Measurements from ENCODE around the gene ZNF853. TPM values are rescaled to one million over a fixed set of nuclear protein-coding genes. Genes with fewer than 3 reads are reported as not detected.
"Not testable (repeated sequence)": the region's sequence is repeated elsewhere in the genome, so short reads cannot be mapped to it uniquely, and the experiment has no call there.

ZNF853 gene
- polyA plus RNA-seq, 3 donors, result 0.15 TPM; not detected in 2

GRCh38 chr7:6658618-6659345 lies 43.4 kb downstream of the ZNF853 start:
- intact Hi-C loops (cut with micrococcal nuclease), result no loop called here
- peaks cover 3% of the 10 kb centered on the region for H3K4me1 Mint-ChIP-seq
- peaks cover 18 to 44% (median 19%) of the 10 kb centered on the region in 3 donors for H3K27me3 Mint-ChIP-seq (ENCODE audit: low read depth in 3 of 3)
- peaks cover 9 to 14% of the 10 kb centered on the region in 2 donors for H3K36me3 Mint-ChIP-seq
- Histone ChIP-seq H3K36me3 (replicated peaks in 1 of 2; ENCODE audit: control insufficient read depth in 1 of 2, insufficient read depth in 2 of 2, low read length in 2 of 2) (peaks cover 10 to 21% of the 10 kb centered on the region in 2 donors), H3K9ac (ENCODE audit: insufficient read depth, low read length, poor library complexity, severe bottlenecking) (no peak overlapping the region), H3K4me1 (ENCODE audit: control insufficient read depth in 1 of 2, insufficient read depth in 2 of 2, low read length in 2 of 2) (no peaks in the 10 kb centered on the region), H4K20me1 (ENCODE audit: insufficient read depth, low read length) (peaks cover 8% of the 10 kb centered on the region), H3K27ac (ENCODE audit: low read depth in 1 of 2, low read length in 2 of 2) (no peak overlapping the region), H3K27me3 (ENCODE audit: control insufficient read depth in 2 of 2, insufficient read depth in 2 of 2, low read length in 2 of 2) (peaks cover 0 to 19% of the 10 kb centered on the region in 2 donors), H2AFZ (ENCODE audit: insufficient read depth, low read depth, low read length, poor library complexity, severe bottlenecking) (no peak overlapping the region), H3K9me3 (replicated peaks in 1 of 2; ENCODE audit: control insufficient read depth in 1 of 2, insufficient read depth in 1 of 2, low read length in 2 of 2) (peaks cover 4 to 7% of the 10 kb centered on the region in 2 donors), H3K4me2 (replicated peaks; ENCODE audit: extremely low read depth, low read length, poor library complexity, severe bottlenecking) (no peak overlapping the region), H3K79me2 (ENCODE audit: insufficient read depth, low read length) (no peaks in the 10 kb centered on the region), H3K4me3 (replicated peaks in 1 of 3; ENCODE audit: low read depth in 2 of 3, low read length in 3 of 3) (no peak overlapping the region)
- WGBS (ENCODE audit: insufficient coverage), result 31% methylated on average over 9 of the region's 11 CpGs
- TF ChIP-seq CTCF (IDR thresholded peaks at IDR 0.05), result no peak
- H3K4me3 Mint-ChIP-seq, result no peak overlapping the region
- no peak overlapping the region for H3K27ac Mint-ChIP-seq
- H3K9me3 Mint-ChIP-seq, result peaks cover 5 to 21% (median 15%) of the 10 kb centered on the region in 7 donors
- DNase-seq, result no peak

GRCh38 chr7:6670851-6671250 lies 55.4 kb downstream of the ZNF853 start:
- H3K27ac ChIP-seq (ENCODE audit: low read depth in 1 of 2, low read length in 2 of 2); H3K4me2 ChIP-seq (replicated peaks; ENCODE audit: extremely low read depth, low read length, poor library complexity, severe bottlenecking); H3K4me3 Mint-ChIP-seq; H4K20me1 ChIP-seq (ENCODE audit: insufficient read depth, low read length); intact Hi-C loops (cut with micrococcal nuclease); H3K36me3 ChIP-seq (replicated peaks in 1 of 2; ENCODE audit: control insufficient read depth in 1 of 2, insufficient read depth in 2 of 2, low read length in 2 of 2); H2AFZ ChIP-seq (ENCODE audit: insufficient read depth, low read depth, low read length, poor library complexity, severe bottlenecking); H3K36me3 Mint-ChIP-seq; H3K9ac ChIP-seq (ENCODE audit: insufficient read depth, low read length, poor library complexity, severe bottlenecking); H3K27me3 Mint-ChIP-seq (ENCODE audit: low read depth in 3 of 3); H3K79me2 ChIP-seq (ENCODE audit: insufficient read depth, low read length); H3K27me3 ChIP-seq (ENCODE audit: control insufficient read depth in 2 of 2, insufficient read depth in 2 of 2, low read length in 2 of 2); H3K4me1 Mint-ChIP-seq; DNase-seq; H3K4me1 ChIP-seq (ENCODE audit: control insufficient read depth in 1 of 2, insufficient read depth in 2 of 2, low read length in 2 of 2); H3K27ac Mint-ChIP-seq; H3K4me3 ChIP-seq (replicated peaks in 1 of 3; ENCODE audit: low read depth in 2 of 3, low read length in 3 of 3): not testable (repeated sequence)
- peaks cover 47 to 87% (median 84%) of the 10 kb centered on the region in 7 donors for H3K9me3 Mint-ChIP-seq
- H3K9me3 ChIP-seq (replicated peaks in 1 of 2; ENCODE audit: control insufficient read depth in 1 of 2, insufficient read depth in 1 of 2, low read length in 2 of 2), result peaks cover 39 to 69% of the 10 kb centered on the region in 2 donors
- no CpG with 5 or more reads among the region's 34 CpGs for WGBS (ENCODE audit: insufficient coverage)

Other genes with a start within 250 kb of the ZNF853 start
- gene RAC1, start 241.1 kb upstream of the ZNF853 start, polyA plus RNA-seq, result 100 to 1,000 TPM; 421 to 652 (median 629) TPM
- 10 to 100 TPM; 15.2 to 47.0 (median 16.4) TPM for gene DAGLB, start 167.7 kb upstream of the ZNF853 start, polyA plus RNA-seq
- 100 to 1,000 TPM in 1 of 3 donors, 10 to 100 TPM in 2; 30.3 to 103 (median 91.7) TPM for gene KDELR2, start 131.5 kb upstream of the ZNF853 start, polyA plus RNA-seq
- gene GRID2IP, start 64.1 kb upstream of the ZNF853 start, polyA plus RNA-seq, result not detected
- gene ZDHHC4, start 38.2 kb upstream of the ZNF853 start, polyA plus RNA-seq, result 10 to 100 TPM; 30.3 to 55.6 (median 52.9) TPM
- gene INTS15, start 25.6 kb upstream of the ZNF853 start, polyA plus RNA-seq, result 10 to 100 TPM; 16.9 to 32.7 (median 17.2) TPM
- 10 to 100 TPM in 1 of 3 donors, 1 to 10 TPM in 1, under 1 TPM in 1; 0.66 to 41.1 (median 1.2) TPM for gene ZNF316, start 21.7 kb downstream of the ZNF853 start, polyA plus RNA-seq
- 1 to 10 TPM; 4.9 to 8.1 (median 5.7) TPM for gene ZNF12, start 91.3 kb downstream of the ZNF853 start, polyA plus RNA-seq
- gene RSPH10B2, start 138.5 kb downstream of the ZNF853 start, polyA plus RNA-seq, result under 1 TPM in 1 of 3 donors, not detected in 2; 0.03 TPM
- 10 to 100 TPM; 20.4 to 37.7 (median 21.9) TPM for gene CCZ1B, start 210.7 kb downstream of the ZNF853 start, polyA plus RNA-seq